K562 (cell line): ENCODE results near the gene USP8.

Source experiments
- BRCA1 ChIP-seq, 2 experiments: fragments of 450-650 bp in 1 of 2; sonication (generic) in 1 of 2; formaldehyde crosslinking in 1 of 2; IDR thresholded peaks; 2 replicates each; pipeline versions ENCODE4 v1.5.0 to v1.6.1; 2017 to 2020; ENCODE audit warnings: mild to moderate bottlenecking in 1 of 2, missing genetic modification reagents in 1 of 2
- CTCF ChIP-seq, 3 experiments: IDR thresholded peaks in 2 of 3; conservative IDR thresholded peaks in 1 of 3; 2 replicates each; pipeline ENCODE4 v1.5.1; 2011 to 2012; ENCODE audit warnings: low read length in 3 of 3, mild to moderate bottlenecking in 3 of 3, control low read depth in 2 of 3, improper control_type of control experiment in 1 of 3, inconsistent platforms in 1 of 3, low read depth in 1 of 3, mixed read lengths in 1 of 3, moderate library complexity in 1 of 3; ENCODE audit not compliant: insufficient read depth in 2 of 3
- DACH1 ChIP-seq: fragments of 450-650 bp; IDR thresholded peaks from 2 replicates; pipeline ENCODE4 v1.6.1; 2018; ENCODE audit not compliant: partially characterized antibody
- EZH2 ChIP-seq: IDR thresholded peaks from 2 replicates; pipeline ENCODE4 v1.6.1; 2012; ENCODE audit warnings: low read depth, mild to moderate bottlenecking, inconsistent platforms, low read length, borderline replicate concordance
- FOXK2 ChIP-seq, 2 experiments: fragments of 450-650 bp; IDR thresholded peaks in 1 of 2; conservative IDR thresholded peaks in 1 of 2; 2 replicates each; pipeline ENCODE4 v1.6.1; 2016; ENCODE audit warnings: low read depth in 2 of 2, mild to moderate bottlenecking in 1 of 2
- KDM1A ChIP-seq, 2 experiments: fragments of 450-650 bp; IDR thresholded peaks; 2 replicates each; pipeline ENCODE4 v1.6.1; 2016; ENCODE audit warnings: mild to moderate bottlenecking in 2 of 2
- NR2F6 ChIP-seq: fragments of 450-650 bp; formaldehyde crosslinking; IDR thresholded peaks from 2 replicates; pipeline ENCODE4 v1.4.0; 2020; ENCODE audit warnings: mild to moderate bottlenecking
- PHF20 ChIP-seq: fragments of 450-650 bp; IDR thresholded peaks from 2 replicates; pipeline ENCODE4 v1.6.1; 2018; ENCODE audit not compliant: partially characterized antibody
- RFX1 ChIP-seq: fragments of 450-650 bp; IDR thresholded peaks from 2 replicates; pipeline ENCODE4 v1.6.1; 2016; ENCODE audit warnings: mild to moderate bottlenecking, moderate library complexity
- TBP ChIP-seq: optimal IDR thresholded peaks from 2 replicates; pipeline ENCODE3; 2011; ENCODE audit warnings: low read depth, low read length, improper control_type of control experiment
- ZBTB49 ChIP-seq: sonication (generic); formaldehyde crosslinking; IDR thresholded peaks from 2 replicates; pipeline ENCODE4 v1.8.0; 2022; ENCODE audit warnings: missing genetic modification reagents, mild to moderate bottlenecking, borderline replicate concordance
- ZBTB8A ChIP-seq: fragments of 450-650 bp; IDR thresholded peaks from 2 replicates; pipeline ENCODE4 v1.6.1; 2018; ENCODE audit warnings: mild to moderate bottlenecking, moderate library complexity; ENCODE audit not compliant: partially characterized antibody
- ZNF561 ChIP-seq: fragments of 450-650 bp; formaldehyde crosslinking; conservative IDR thresholded peaks from 2 replicates; pipeline ENCODE4 v1.4.0; 2020; ENCODE audit warnings: mild to moderate bottlenecking, moderate library complexity

GRCh38 chr15:50556642-50557371, 132.6 kb downstream of the USP8 start:
- TF ChIP-seq RFX1 = no peak
- no peak for TF ChIP-seq NR2F6 (CRISPR knock-in tag)
- no peak for TF ChIP-seq DACH1
- TF ChIP-seq PHF20 = no peak
- no peak for TF ChIP-seq ZBTB49
- TF ChIP-seq FOXK2 (conservative IDR thresholded peaks at IDR 0.05 in 1 of 2, IDR thresholded peaks at IDR 0.05 in 1 of 2; ENCODE audit: low read depth in 2 of 2) = no peak
- no peak for TF ChIP-seq KDM1A (IDR thresholded peaks at IDR 0.05)
- no peak for TF ChIP-seq CTCF (IDR thresholded peaks at IDR 0.05 in 2 of 3, conservative IDR thresholded peaks at IDR 0.05 in 1 of 3; ENCODE audit: insufficient read depth in 2 of 3, low read depth in 1 of 3, low read length in 3 of 3)
- no peak for TF ChIP-seq TBP
- TF ChIP-seq EZH2 = no peak
- no peak for TF ChIP-seq BRCA1 (IDR thresholded peaks at IDR 0.05)
- no peak for TF ChIP-seq BRCA1 (CRISPR knock-in tag; IDR thresholded peaks at IDR 0.05)
- no peak for TF ChIP-seq ZNF561 (CRISPR knock-in tag)
- no peak for TF ChIP-seq ZBTB8A
